Thyroid gland (tissue), 4 donors: ENCODE data around the gene PRKCE.

ENCODE experiments used
- POLR2A ChIP-seq, 2 donors: fragments of 450-650 bp; IDR thresholded peaks; one replicate each; pipeline ENCODE4 v1.6.1; 2017; ENCODE audit warnings: antibody characterized with exemption in 2 of 2, mild to moderate bottlenecking in 2 of 2, moderate library complexity in 1 of 2
- TF ChIP-seq, protein P1 (sequence below), 6 experiments: fragments of 200-600 bp in 3 of 6; fragments of 450-650 bp in 3 of 6; sonication (generic) in 3 of 6; IDR thresholded peaks; one replicate each; pipeline ENCODE4 v1.5.1; 2016 to 2019; ENCODE audit warnings: antibody characterized with exemption in 6 of 6, mild to moderate bottlenecking in 2 of 6, inconsistent platforms in 1 of 6, moderate library complexity in 1 of 6

GRCh38 chr2:46029332-46029811 lies 377.9 kb downstream of the PRKCE start:
- TF ChIP-seq, protein P1, sequence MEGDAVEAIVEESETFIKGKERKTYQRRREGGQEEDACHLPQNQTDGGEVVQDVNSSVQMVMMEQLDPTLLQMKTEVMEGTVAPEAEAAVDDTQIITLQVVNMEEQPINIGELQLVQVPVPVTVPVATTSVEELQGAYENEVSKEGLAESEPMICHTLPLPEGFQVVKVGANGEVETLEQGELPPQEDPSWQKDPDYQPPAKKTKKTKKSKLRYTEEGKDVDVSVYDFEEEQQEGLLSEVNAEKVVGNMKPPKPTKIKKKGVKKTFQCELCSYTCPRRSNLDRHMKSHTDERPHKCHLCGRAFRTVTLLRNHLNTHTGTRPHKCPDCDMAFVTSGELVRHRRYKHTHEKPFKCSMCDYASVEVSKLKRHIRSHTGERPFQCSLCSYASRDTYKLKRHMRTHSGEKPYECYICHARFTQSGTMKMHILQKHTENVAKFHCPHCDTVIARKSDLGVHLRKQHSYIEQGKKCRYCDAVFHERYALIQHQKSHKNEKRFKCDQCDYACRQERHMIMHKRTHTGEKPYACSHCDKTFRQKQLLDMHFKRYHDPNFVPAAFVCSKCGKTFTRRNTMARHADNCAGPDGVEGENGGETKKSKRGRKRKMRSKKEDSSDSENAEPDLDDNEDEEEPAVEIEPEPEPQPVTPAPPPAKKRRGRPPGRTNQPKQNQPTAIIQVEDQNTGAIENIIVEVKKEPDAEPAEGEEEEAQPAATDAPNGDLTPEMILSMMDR (IDR thresholded peaks at IDR 0.05), result no peak
- TF ChIP-seq POLR2A (IDR thresholded peaks at IDR 0.05), result no peak
